Stimulated activated naive CD4-positive, alpha-beta T cell treated with Interleukin-2 at 50 U/mL for 16 hours (primary cell): ENCODE measurements around the gene GLS.

Source experiments
- DNase-seq: peaks from one replicate; lab custom pipeline; 2025; lab: John Stamatoyannopoulos, UW

GLS gene

DNA sequence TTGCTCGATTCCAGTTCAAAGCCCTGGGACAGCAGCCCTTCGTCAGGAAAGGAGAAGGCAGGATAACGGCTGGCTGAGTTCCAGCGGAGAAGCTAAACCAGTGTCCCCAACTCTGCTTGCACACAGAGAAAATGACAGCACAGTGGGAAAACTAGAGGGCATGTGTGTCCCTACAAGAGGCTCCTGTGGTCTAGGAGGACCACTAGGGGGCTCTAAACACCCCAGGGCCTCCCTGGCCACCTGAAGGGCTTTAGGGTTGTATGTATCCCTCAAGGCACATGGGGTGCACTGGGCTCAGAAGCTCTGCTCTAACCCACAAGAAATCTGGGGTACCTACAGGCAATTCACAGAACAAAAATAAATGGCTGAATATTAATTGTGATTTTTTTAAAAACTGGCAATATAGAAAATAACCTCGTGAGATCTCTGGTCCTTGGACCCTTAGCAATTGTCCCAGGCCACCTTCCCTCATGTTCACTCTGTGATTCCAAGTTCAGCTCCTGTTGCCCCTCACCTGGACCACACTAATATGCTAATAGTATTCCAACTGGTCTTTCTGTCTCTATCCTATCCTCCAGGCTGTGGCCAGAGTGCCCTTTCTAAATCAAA is 115.8 kb downstream of the GLS start:
- no peak for DNase-seq

DNA sequence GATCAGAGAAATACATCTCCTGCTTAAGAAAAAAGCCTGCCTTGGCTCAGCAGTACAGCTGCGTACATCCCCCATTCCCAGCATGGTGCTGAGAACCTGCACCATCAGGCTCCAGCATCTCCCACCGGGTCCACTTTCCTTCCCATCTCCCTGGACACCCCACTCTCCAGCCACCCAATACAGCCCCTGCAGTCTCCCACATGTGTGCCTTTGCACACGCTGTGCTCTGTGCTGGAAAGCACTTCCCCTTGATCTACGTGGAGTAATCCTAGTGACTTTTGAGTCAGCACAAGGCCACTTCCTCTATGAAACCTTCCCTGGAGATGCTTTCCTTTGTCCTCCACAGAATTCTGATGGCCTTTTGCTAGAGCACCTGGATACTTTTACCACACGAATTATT is 116.3 kb downstream of the GLS start:
- DNase-seq: no peak

DNA sequence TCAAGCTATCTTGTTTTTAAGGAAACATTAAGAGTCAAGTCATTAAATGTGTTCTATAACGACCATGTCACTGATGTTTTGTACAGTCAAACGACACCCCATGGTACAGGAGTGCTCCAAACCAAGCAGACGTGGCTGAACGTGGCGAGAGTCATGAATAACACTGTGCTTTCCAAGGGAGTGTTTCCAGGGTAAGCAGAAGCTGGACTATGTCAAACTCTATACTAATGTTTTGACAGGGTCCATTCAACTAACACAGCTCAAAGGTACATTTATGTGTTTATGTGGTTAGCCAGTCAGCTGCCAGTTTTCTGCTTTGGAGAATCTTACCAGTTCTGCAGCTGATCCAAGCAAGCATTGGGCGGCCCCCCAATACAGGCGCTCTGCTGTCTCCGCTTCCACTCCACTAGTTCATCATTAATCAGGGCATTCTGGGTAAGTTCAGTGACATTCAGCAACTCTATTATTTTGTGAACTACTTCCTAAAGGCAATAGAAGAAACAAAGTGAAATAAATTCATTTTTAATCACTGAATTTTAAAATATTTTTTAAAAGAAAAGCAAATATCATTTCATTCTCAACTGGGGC is 117.0 kb downstream of the GLS start:
- no peak for DNase-seq

DNA sequence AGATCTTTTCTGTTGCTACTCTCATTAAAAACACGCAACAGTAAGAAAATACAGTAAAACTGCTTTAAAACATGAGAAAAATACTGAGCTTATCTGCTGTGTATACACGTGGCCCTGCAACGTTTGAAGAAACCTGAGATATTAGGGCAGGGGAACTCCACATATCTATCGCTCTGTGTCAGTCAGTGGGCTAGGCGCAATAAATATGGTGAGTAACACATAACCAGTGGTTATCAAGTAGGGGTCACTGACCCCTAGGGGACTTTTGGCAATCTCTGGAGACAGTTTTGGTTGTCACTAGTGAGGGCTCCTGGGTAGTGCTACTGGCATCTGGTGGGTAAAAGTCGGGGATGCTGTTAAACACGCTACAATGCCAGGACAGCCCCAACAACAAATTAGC is 118.4 kb downstream of the GLS start:
- no peak for DNase-seq

DNA sequence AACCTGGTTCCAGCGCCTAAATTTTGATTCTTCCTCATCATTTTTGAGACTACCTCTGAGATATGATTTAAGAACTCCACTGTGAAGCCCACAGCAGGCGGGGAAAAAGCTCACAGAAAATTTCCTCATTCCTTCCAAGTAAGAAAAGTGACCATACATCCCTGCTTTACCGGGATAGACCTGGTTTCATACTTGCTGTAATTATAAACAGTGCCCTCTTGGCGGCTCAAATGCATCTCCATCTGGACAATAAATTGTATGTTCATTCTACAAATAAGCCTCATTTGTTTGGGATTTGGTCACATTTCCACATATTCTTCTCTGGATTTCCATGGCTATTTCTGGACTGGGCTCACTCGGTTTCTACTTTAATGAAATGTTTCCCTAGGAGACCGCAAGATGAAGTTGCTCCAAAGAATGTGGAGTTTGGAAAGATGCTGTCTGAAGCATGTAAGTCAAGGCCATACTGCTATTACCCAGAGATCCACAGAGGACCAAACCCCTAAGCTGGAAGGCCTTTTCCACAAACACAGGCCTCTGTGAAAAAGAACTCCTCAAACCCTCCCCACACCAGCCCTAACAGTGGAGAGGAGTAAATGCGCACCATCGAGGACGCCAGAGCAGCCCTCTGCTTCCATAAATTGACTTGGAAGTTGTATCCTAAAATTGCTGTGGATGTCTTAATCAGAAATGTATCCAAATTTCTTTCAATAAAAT is 119.5 kb downstream of the GLS start:
- DNase-seq: no peak

DNA sequence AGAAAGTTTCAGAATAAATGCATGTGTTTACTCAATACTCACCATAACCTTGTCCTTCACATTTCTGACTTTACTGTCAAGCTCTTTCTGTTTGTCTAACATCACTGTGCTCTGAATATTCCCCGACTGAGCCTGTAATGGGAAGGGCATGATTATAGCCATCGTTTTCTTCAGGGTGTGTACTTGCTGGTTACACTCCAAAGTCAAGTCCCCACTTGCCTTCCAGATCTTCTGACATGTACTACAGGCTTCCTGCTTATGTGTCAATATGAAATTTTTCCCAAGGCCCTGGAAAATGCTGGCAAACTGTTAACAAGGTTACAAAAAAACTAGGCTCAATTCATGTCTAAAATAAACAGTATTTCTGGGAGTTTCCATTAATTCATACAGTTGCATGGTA is 120.4 kb downstream of the GLS start:
- no peak for DNase-seq

DNA sequence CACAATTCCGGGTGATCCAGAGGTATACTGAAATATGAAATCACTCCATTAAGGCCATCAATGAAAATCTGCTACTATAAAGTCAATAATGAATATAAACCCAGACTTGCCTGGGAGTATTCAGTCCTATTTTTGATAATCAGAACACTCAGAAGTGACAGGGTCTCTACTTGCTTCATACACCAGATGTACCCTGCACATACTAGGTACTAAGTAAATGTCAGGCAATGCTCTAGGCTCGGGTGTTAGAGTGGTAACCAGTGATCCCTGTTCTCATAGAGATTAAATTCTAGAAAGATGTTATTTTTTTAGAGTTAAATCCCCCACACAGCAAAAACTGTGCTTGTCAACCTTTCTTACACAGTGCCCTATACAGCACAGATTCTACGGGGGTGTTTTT is 121.0 kb downstream of the GLS start:
- no peak for DNase-seq

DNA sequence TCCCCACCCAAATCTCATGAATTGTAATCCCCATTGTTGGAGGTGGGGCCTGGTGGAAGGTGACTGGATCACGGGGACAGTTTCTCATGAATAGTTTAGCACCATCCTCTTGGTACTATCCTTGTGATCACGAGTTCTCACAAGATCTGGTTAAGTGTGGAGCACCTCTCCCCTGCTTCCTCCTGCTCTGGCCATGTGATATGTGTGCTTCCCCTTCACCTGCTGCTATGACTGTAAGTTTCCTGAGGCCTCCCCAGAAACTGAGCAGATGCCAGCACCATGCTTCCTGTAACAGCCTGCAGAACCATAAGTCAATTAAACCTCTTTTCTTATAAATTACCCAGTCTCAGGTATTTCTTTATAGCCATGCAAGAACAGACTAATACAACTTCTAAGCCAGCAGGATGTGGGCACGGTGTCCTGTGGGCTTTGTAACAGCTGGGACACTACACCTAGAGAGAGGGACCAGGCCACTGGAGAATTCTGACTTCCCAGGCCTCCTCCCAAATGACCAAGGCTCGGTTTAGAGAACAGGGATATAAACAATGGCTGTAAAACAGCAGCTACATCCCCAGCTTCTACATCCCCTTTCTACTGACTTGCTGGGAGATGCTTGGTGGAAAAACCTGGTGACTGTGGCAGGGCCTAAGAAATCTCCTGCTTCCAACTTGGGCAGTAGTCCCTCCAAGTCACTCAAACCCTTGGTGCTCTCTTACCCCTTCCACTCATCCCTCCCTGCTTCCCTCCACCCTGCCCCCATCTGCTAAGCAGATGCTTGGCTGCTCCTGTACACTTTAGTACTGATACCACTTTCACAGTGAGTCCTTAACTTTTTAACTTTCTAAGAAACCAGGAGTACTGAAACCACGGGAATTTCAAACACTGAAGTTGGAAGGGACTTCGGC is 123.0 kb downstream of the GLS start:
- DNase-seq: no peak

DNA sequence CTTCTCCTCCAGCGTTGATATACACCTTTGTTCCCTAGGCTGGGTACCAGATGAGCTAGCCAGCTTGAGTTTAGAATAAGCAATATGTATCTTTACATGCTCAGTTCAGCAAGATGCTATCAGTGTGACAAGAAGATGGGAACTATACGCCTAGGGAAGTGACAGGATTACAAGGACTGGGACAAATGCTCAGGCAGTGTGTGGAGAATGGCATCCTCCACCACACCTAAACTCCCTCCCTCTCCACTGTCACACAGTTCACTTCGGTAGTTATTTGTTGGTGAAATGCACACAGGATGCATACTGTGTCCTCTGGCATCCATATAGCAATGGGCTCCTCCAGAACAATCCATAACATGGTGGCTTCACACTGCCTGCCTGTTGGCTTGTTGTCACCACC is 125.7 kb downstream of the GLS start:
- DNase-seq: no peak

DNA sequence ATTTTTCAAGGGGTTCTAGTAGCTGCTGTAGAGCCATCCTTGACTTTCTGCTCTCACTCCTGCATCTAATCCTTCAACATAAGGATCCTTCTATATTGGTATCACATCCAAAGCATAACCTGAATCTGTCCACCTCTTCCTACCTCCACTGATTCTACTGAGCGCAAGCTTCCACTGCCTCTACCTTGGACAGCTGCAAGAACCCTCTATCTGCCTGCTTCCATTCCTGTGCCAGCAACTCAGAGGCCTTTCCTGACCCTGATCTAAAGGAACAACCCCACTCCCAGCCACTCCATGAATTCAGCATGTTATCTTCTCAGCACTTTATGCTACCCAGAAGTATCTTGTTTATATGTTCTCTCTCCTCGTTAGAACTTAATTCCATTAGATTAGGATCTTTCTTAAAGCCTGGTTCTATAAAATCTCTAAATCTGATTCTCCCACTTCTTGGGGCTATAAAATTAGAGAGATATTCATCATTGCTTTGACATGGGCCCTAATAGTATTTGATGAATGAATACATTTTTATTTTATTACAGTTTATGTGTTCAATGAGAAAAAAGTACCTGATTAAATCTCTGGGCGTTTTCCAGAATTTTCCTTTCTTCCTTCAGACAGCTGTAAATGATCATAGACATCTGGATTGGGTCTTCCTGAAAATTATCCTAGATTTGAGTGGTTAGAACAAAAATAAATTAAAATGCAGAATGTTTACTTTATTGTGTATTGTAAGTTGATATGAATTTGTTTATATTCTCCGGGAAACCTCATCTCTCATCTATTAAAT is 126.6 kb downstream of the GLS start:
- no peak for DNase-seq

DNA sequence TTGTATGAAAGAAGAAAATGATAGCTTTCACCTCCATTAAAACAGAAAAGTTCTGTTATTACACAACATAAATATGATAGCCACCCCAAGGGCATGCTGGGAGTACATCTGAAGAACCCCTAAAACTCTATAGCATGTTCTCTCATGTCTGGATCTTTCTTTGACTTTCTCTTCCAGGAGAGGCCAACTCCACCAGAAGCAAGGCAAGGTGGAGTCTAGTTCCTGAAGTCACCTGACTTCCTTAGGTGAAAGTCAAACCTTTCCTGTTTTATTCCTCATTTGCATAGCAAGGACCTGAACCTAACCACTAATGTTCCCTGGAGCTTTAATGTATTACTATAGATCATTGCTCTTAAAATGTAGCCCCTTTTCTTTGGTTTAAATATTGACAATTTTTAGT is 127.7 kb downstream of the GLS start:
- DNase-seq: no peak

DNA sequence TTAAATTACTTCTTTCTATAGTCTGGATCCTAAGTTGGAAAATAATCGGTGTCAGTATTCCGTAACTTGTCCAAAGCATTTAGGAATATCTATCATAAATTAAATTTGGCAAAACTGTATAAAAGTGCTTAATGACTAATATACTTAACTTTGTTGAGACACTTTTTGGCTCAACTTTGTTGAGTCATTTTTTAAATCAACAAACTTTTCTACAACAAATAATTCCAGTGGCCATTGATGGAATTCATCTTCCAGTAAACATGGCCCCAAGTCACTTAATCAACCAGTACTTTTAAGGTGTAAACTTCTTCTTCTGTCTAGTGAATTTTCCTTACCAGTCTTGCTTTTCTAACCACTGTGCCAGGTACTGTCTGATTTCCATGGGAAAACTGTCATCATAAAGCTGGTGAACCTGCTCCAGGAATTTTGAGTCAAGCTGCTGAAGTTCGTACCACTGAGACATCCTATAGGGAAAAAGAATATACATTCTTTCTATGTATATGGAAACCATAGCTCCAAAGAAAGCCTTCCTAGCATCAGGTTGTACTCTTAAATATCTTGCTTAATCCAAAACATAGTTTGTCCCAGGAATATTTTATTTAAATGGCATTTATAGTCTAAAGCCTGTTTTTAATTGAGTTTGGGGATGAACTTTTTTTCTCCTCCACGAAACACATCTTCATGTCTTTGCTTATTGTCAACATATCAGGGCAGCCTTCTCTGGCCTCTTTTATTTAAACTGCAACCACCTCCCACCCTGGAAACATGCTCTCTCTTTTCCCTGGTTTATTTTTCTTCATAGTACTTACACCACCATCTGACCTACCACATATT is 129.1 kb downstream of the GLS start:
- DNase-seq: no peak

DNA sequence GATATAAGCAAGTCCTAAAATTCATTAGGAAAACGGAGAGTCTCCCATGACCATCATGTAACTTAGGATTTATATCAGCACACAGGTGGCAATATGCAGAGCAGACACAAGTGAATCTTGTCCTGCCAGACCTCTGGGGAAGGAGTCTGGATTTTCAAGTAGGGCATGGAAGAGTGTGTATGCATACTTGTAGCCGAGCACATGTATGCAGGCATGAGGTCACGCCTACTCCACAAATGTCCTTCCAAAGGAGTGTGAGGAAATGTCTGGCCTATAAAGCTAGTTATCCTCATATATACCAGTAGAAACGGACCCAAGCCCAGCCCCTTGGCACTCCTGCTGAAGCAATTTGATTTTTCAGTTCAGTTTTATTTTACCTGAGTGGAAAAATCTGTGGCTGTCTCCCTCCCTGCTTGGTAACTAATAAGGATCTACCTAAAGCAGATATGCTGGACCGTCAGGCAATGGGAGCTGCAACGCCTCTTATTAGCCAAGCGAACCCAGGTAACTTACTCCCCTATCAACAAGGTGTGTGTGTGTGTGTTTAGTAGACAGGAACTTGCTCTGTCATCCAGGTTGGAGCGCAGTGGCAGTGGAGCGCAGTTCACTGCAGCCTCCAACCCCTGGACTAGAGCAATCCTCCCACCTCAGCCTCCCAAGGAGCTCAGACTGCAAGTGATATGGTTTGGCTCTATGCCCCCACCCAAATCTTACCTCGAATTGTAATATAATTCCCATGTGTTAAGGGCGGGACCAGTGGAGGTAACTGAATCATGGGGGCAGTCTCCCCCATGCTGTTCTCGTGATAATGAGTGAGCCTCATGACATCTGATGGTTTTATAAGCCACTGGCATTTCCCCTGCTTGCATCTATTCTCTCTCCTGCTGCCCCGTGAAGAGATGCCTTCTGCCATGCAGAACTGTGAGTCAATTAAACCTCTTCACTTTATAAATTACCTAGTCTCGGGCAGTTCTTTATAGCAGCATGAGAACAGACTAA is 130.6 kb downstream of the GLS start:
- DNase-seq: no peak

DNA sequence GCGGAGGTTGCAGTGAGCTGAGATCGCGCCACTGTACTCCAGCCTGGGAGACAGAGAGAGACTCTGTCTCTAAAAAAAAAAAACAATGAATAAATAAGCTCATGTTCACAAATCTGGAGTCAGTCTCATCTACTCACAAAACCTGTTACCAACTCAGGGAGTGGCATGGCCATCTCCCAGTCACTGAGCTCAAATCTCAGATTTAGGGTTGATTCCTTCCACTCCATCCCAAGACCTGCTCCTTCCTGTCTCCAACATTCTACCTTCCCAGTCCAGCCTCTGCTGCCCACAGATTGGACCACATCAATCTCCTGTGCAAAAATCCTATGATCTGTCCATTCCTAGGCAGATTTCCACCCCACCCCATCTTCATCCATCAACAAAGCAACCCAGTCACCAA is 131.7 kb downstream of the GLS start:
- DNase-seq: no peak

DNA sequence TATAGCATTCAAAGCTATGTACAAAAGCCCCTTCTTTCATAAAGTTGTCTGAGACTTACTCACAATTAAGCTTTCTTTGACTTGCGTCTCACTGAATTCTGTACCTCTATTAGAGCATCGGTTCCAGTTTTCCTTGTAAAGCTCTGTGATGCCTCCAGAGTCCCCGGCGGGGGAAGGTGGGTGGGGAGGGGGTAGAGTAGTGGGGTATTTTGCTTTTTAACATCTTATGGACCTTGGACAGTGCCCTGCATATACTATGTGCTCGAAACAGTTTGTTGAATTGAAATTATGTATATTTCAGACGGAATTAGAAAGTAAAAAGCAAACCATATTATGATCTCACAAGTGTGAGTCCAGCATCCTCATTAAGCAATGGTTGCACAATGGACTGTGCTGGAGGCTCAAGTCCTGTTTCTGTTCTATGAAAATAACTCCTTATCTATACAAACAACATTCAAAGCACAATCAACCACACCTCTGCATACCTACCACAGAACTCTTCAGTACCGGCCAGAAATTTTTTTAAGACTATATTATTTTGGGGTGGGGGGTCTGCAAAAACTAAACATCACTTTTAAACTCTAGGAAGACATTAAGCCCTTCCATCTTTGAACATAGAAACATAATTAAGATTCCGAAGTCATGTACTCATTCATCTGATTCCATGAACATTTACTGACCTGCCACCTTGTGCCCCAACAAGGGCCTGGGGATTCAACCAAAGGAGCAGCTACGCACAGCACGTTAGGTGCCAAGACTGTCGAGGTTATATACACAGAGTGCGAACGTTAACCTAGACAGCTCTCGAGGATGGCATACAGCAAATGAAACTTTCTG is 132.4 kb downstream of the GLS start:
- DNase-seq: no peak

DNA sequence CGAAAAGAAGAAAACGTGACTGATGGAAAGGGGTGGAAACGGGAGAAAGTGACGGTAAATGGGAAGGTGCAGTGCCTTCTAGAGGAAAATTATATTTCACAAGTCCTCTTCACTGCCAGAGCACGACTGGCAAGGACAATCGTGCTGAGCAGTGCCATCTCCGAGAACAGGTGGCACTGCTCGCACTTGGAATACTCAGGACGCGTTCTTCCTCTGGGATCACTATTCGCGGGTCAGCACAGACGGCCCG is 133.0 kb downstream of the GLS start:
- no peak for DNase-seq

DNA sequence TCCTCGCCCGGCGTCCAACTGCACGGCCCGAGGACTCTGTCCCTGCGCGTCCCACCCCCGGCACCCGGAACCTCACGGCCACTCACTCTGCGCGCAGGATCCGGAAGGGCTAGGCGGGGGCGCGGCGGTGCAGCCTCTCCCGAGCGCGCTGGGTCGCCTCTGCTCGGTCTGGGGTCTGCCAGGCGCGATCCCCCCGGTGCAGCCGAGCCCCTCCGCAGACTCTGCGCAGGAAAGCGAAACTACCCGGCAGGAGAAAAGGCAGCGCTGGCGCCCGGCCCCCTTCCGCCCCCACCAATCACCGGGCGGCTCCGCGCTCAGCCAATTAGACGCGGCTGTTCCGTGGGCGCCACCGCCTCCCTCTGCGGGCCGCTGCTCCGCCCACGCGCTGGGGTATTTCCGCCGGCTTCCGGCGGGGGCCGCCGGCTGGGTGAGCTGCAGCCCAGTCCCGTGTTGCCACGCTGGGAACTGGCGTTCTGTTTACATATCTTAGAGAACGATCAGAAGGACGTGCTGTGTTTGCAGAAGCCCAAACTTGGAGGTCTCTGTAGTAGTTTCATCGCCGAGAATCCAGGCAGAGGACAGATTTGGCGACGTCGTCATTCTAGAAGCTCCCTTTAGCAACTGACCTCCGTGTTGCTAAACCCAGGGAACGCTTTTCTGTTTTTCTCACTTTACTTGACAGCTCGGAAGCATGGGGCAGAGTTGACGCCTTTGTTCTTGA is 133.5 kb downstream of the GLS start, which contains the start of gene STAT1:
Gene STAT1, minus strand, starts transcription at position 240 of the 721 bp plus-strand sequence. CDS start 4,168 bp downstream, outside the sequence.
- peak; percentile 93 for DNase-seq

DNA sequence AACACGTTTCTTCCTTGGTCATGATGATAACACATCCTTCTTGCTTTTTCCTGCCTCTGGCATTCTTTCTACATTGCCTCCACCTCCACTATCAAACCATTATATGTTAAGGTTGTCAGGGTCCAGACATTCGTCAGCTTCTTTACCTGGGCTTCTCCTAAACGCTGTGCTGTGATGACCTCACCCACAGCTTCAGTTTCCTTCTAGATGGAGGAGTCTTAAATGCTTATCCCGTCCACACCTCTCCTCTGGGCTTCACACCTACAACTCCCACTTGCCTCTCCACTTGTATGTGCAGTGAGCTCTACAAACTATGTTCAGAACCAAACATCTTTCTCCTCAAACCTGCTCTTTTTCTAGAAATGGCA is 134.0 kb downstream of the GLS start:
- no peak for DNase-seq
